BE2C (cell line): Measurements from ENCODE around the gene TRDN.

Source experiments
- DNase-seq: peaks from one replicate; pipeline ENCODE4 v3.0.0-alpha.2; 2020
- H3K27me3 ChIP-seq: fragments of 250-450 bp; sonication (Bioruptor Pico); 2 replicates; pipeline ENCODE4 v1.5.1; 2020; ENCODE audit warnings: mild to moderate bottlenecking
- H3K36me3 ChIP-seq: fragments of 250-450 bp; sonication (Bioruptor Pico); 2 replicates; pipeline ENCODE4 v1.5.1; 2020; ENCODE audit warnings: mild to moderate bottlenecking
- H3K4me1 ChIP-seq: fragments of 250-450 bp; sonication (Bioruptor Pico); 2 replicates; pipeline ENCODE4 v1.5.1; 2020
- H3K4me3 ChIP-seq: 2 replicates; pipeline ENCODE4 v1.5.1; 2011; ENCODE audit warnings: low read depth, low read length
- H3K9me3 ChIP-seq: fragments of 250-450 bp; sonication (Bioruptor Pico); 2 replicates; pipeline ENCODE4 v1.5.1; 2020
- CTCF ChIP-seq: IDR thresholded peaks from 2 replicates; pipeline ENCODE4 v1.5.1; 2012; ENCODE audit warnings: mild to moderate bottlenecking, low read depth, low read length

TRDN gene

GRCh38 chr6:123447315-123447937, 189.3 kb downstream of the TRDN start:
- TF ChIP-seq CTCF: no peak
- Histone ChIP-seq H3K4me1 (no peaks in the 10 kb centered on the region), H3K9me3 (no peaks in the 10 kb centered on the region; the same call in 1 of the 2 replicates)

GRCh38 chr6:123439371-123439770, 197.4 kb downstream of the TRDN start:
- Histone ChIP-seq H3K4me1 (no peaks in the 10 kb centered on the region), H3K4me3 (no peak overlapping the region), H3K36me3 (no peaks in the 10 kb centered on the region), H3K9me3 (no peaks in the 10 kb centered on the region), H3K27me3 (no peaks in the 10 kb centered on the region)
- no peak for DNase-seq
- no peak for TF ChIP-seq CTCF

More at GRCh38 chr6:123447315-123447937, 189.3 kb downstream of the TRDN start:
- Histone ChIP-seq H3K27me3 (no peaks in the 10 kb centered on the region), H3K4me3 (no peak overlapping the region), H3K36me3 (no peaks in the 10 kb centered on the region)
- no peak for DNase-seq

GRCh38 chr6:123434186-123434585, 202.6 kb downstream of the TRDN start:
- TF ChIP-seq CTCF: no peak
- no peaks in the 10 kb centered on the region for H3K36me3 ChIP-seq
- H3K27me3 ChIP-seq: no peaks in the 10 kb centered on the region
- no peaks in the 10 kb centered on the region for H3K4me1 ChIP-seq
- no peak overlapping the region for H3K4me3 ChIP-seq
- DNase-seq: no peak
- H3K9me3 ChIP-seq: no peaks in the 10 kb centered on the region

- Histone ChIP-seq H3K36me3 (no peaks in the 10 kb centered on the region), H3K4me1 (no peaks in the 10 kb centered on the region), H3K27me3 (no peaks in the 10 kb centered on the region), H3K4me3 (no peak overlapping the region), H3K9me3 (no peaks in the 10 kb centered on the region)
- no peak for TF ChIP-seq CTCF
- DNase-seq: no peak
Observed at GRCh38 chr6:123430970-123431369, 205.8 kb downstream of the TRDN start.

GRCh38 chr6:123427008-123427407, 209.7 kb downstream of the TRDN start:
- no peaks in the 10 kb centered on the region for H3K36me3 ChIP-seq
- H3K4me3 ChIP-seq: no peak overlapping the region
- H3K9me3 ChIP-seq: no peaks in the 10 kb centered on the region
- no peak for TF ChIP-seq CTCF
- H3K27me3 ChIP-seq: no peaks in the 10 kb centered on the region
- no peak for DNase-seq
- no peaks in the 10 kb centered on the region for H3K4me1 ChIP-seq

- no peak for DNase-seq
- Histone ChIP-seq H3K4me1 (no peaks in the 10 kb centered on the region), H3K36me3 (no peaks in the 10 kb centered on the region), H3K27me3 (no peaks in the 10 kb centered on the region), H3K9me3 (no peaks in the 10 kb centered on the region), H3K4me3 (no peak overlapping the region)
- no peak for TF ChIP-seq CTCF
Observed at GRCh38 chr6:123423130-123423529, 213.6 kb downstream of the TRDN start.
